Neuronal stem cell (in vitro differentiated cells): ENCODE data around the gene LITAF.

Source experiments
- DNase-seq: peaks from one replicate; pipeline ENCODE4 v3.0.0-alpha.2; 2013; ENCODE audit warnings: low spot score
- H2AFZ ChIP-seq: one replicate; pipeline ENCODE4 v1.6.1; 2013; ENCODE audit warnings: mild to moderate bottlenecking, low read length, inconsistent platforms
- H2AK5ac ChIP-seq: 2 replicates; pipeline ENCODE4 v1.6.1; 2013; ENCODE audit warnings: low read depth, mild to moderate bottlenecking, inconsistent platforms, low read length, moderate library complexity, mixed read lengths
- H2BK120ac ChIP-seq: 2 replicates; pipeline ENCODE4 v1.6.1; 2013; ENCODE audit warnings: low read depth, mild to moderate bottlenecking, inconsistent platforms, low read length, moderate library complexity, mixed read lengths
- H2BK12ac ChIP-seq: one replicate; pipeline ENCODE4 v1.6.1; 2013; ENCODE audit warnings: low read length, inconsistent platforms
- H2BK15ac ChIP-seq: 2 replicates; pipeline ENCODE4 v1.6.1; 2013; ENCODE audit warnings: mild to moderate bottlenecking, low read length, inconsistent platforms, mixed read lengths
- H2BK5ac ChIP-seq: one replicate; pipeline ENCODE4 v1.6.1; 2013; ENCODE audit warnings: inconsistent platforms, mild to moderate bottlenecking, low read length, moderate library complexity
- H3K14ac ChIP-seq: one replicate; pipeline ENCODE4 v1.6.1; 2013; ENCODE audit warnings: low read length, inconsistent platforms
- H3K18ac ChIP-seq: 2 replicates; pipeline ENCODE4 v1.6.1; 2013; ENCODE audit warnings: low read length, inconsistent platforms
- H3K23ac ChIP-seq: 2 replicates; pipeline ENCODE4 v1.6.1; 2013; ENCODE audit warnings: low read depth, mild to moderate bottlenecking, mixed read lengths, low read length, inconsistent platforms; ENCODE audit not compliant: poor library complexity
- H3K27ac ChIP-seq: replicated peaks from 3 replicates; pipeline ENCODE4 v1.5.1; 2013; ENCODE audit warnings: low read length, inconsistent platforms
- H3K27me3 ChIP-seq, 3 experiments: 2 replicates each; pipeline ENCODE4 v1.6.1; 2013; ENCODE audit warnings: low read length in 3 of 3, mild to moderate bottlenecking in 2 of 3, inconsistent platforms in 1 of 3, low read depth in 1 of 3, mixed read lengths in 1 of 3, moderate library complexity in 1 of 3; ENCODE audit not compliant: control insufficient read depth in 3 of 3, insufficient read depth in 3 of 3
- H3K36me3 ChIP-seq, 2 donors: replicated peaks in 1 of 2; 2 replicates each; pipeline ENCODE4 v1.6.1; 2013; ENCODE audit warnings: low read length in 2 of 2; ENCODE audit not compliant: control insufficient read depth in 2 of 2, insufficient read depth in 2 of 2
- H3K4ac ChIP-seq: 2 replicates; pipeline ENCODE4 v1.6.1; 2013; ENCODE audit warnings: inconsistent platforms, mild to moderate bottlenecking, low read length, moderate library complexity
- H3K4me1 ChIP-seq, 2 donors: 1 replicate in 1 of 2; 2 replicates in 1 of 2; pipeline ENCODE4 v1.6.1; 2013; ENCODE audit warnings: low read length in 2 of 2, low read depth in 1 of 2; ENCODE audit not compliant: control insufficient read depth in 2 of 2, insufficient read depth in 1 of 2
- H3K4me2 ChIP-seq: one replicate; pipeline ENCODE4 v1.6.1; 2013; ENCODE audit warnings: mild to moderate bottlenecking, low read length, inconsistent platforms; ENCODE audit not compliant: insufficient read depth, poor library complexity, severe bottlenecking
- H3K4me3 ChIP-seq, 2 donors: 2 replicates each; pipeline ENCODE4 v1.5.1; 2013; ENCODE audit warnings: low read length in 2 of 2, mild to moderate bottlenecking in 2 of 2, inconsistent platforms in 1 of 2, moderate library complexity in 1 of 2
- H3K79me1 ChIP-seq: one replicate; pipeline ENCODE4 v1.6.1; 2013; ENCODE audit warnings: low read depth, mild to moderate bottlenecking, inconsistent platforms, low read length, moderate library complexity
- H3K9ac ChIP-seq: one replicate; pipeline ENCODE4 v1.6.1; 2013; ENCODE audit warnings: mild to moderate bottlenecking, low read depth, low read length, inconsistent platforms; ENCODE audit not compliant: poor library complexity
- H3K9me3 ChIP-seq, 2 donors: replicated peaks in 1 of 2; 2 replicates each; pipeline versions ENCODE3 to v1.6.1; 2013; ENCODE audit warnings: low read length in 2 of 2, mild to moderate bottlenecking in 2 of 2, inconsistent platforms in 1 of 2, low read depth in 1 of 2, mixed read lengths in 1 of 2, moderate library complexity in 1 of 2; ENCODE audit not compliant: control insufficient read depth in 2 of 2, insufficient read depth in 1 of 2
- H4K8ac ChIP-seq: one replicate; pipeline ENCODE4 v1.6.1; 2013; ENCODE audit warnings: low read depth, mild to moderate bottlenecking, inconsistent platforms, low read length, moderate library complexity
- H4K91ac ChIP-seq: one replicate; pipeline ENCODE4 v1.6.1; 2013; ENCODE audit warnings: low read length, low read depth, mild to moderate bottlenecking, inconsistent platforms; ENCODE audit not compliant: poor library complexity
- WGBS, 2 donors: extraction: QIAGEN DNeasy Blood & Tissue Kit; methylation state at CpG; one replicate each; pipeline ENCODE4 v1.1.7; 2013; ENCODE audit warnings: missing lambda C conversion rate in 2 of 2, mixed read lengths in 1 of 2; ENCODE audit not compliant: insufficient read length in 2 of 2, insufficient replicate concordance in 1 of 2; ENCODE audit errors: extremely low coverage in 2 of 2; 5-methylcytosine and 5-hydroxymethylcytosine counted together

LITAF gene

DNA sequence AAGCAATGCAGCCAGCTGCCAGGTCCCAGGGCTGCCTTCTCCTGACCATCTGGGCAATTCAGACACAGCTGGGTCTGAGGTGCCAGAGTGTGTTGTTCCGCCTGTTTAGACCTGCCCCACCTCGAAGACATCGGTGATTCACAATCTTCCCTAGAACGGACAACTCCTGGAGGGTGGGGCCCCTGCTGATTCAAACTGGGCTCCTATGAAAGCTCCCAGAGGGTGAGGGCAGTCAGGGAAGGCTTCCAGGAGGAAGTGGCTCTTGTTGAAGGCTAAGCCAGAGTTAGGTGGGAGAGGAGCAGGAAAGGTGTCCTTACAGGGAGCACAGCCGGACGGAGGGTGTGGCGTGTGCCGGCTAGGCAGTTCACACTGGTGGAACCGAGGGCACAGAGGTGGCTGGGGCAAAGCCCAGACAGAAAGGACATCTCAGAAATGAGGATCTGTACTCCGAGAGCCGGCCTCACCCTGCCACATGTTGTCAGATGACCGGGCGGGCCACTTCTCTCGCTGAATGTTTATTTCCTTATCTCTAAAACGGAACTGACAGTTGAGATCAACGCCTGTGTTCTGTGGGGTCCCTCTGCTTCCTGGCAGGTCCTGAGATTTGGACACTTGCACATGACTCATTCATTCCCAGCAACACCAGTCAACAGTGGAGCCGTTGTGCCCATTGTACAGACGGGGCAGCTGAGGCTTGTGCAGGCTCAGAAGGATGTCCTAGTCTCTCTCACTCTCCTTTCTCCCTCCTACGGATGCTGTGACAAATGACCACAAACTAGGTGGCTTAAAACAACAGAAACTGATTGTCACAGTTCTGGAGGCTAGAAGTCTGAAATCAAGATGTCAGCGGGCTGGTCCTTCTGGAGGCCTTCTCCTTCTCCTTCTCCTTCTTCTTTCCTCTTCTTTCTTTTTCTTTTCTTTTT, 26.9 kb upstream of the LITAF start:
- DNase-seq = no peak
- Histone ChIP-seq H3K9me3 (no peaks in the 10 kb centered on the region), H2BK12ac (no peak overlapping the region), H3K18ac (peak overlapping the region; percentile 35), H2BK5ac (no peak overlapping the region), H3K27ac (no peak overlapping the region), H2BK15ac (peak overlapping the region; percentile 78), H3K14ac (peak overlapping the region; percentile 56), H4K91ac (peak overlapping the region; percentile 79), H3K9ac (no peak overlapping the region), H3K4me3 (no peak overlapping the region), H2AFZ (no peak overlapping the region), H4K8ac (no peak overlapping the region), H3K4ac (peak overlapping the region; percentile 10), H3K27me3 (peaks cover 0 to 30% (median 0%) of the 10 kb centered on the region in 3 experiments), H3K23ac (peak overlapping the region; percentile 10), H3K4me1 (peaks cover 7 to 20% of the 10 kb centered on the region in 2 donors), H3K4me2 (no peak overlapping the region), H2BK120ac (peak overlapping the region; percentile 16), H2AK5ac (peak overlapping the region; percentile 99), H3K79me1 (no peaks in the 10 kb centered on the region), H3K36me3 (no peaks in the 10 kb centered on the region)
- no CpG with 5 or more reads among the region's 20 CpGs for WGBS, 2 donors

GRCh38 chr16:11612665-11613025, 25.9 kb upstream of the LITAF start:
- no peaks in the 10 kb centered on the region for H3K79me1 ChIP-seq
- H2AK5ac ChIP-seq = peak overlapping the region; percentile 74
- no peak overlapping the region for H2BK5ac ChIP-seq
- no peak overlapping the region for H4K91ac ChIP-seq
- H3K4me1 ChIP-seq = peaks cover 7 to 20% of the 10 kb centered on the region in 2 donors
- no peak overlapping the region for H3K9ac ChIP-seq
- WGBS, 2 donors = no CpG with 5 or more reads among the region's 5 CpGs
- no peak overlapping the region for H2BK12ac ChIP-seq
- H3K9me3 ChIP-seq = no peaks in the 10 kb centered on the region
- no peaks in the 10 kb centered on the region for H3K36me3 ChIP-seq
- H3K14ac ChIP-seq = peak overlapping the region; percentile 17
- H3K4ac ChIP-seq = no peak overlapping the region
- no peak for DNase-seq
- H2BK120ac ChIP-seq = no peak overlapping the region
- H3K4me2 ChIP-seq = no peak overlapping the region
- H3K4me3 ChIP-seq = no peak overlapping the region
- no peak overlapping the region for H3K23ac ChIP-seq
- peak overlapping the region; percentile 99 for H2BK15ac ChIP-seq
- H3K27ac ChIP-seq = no peak overlapping the region
- no peak overlapping the region for H2AFZ ChIP-seq
- H4K8ac ChIP-seq = no peak overlapping the region
- H3K27me3 ChIP-seq = peaks cover 0 to 33% (median 0%) of the 10 kb centered on the region in 3 experiments
- peak overlapping the region; percentile 65 for H3K18ac ChIP-seq

GRCh38 chr16:11611871-11612664, 25.3 kb upstream of the LITAF start:
- no peak overlapping the region for H2AFZ ChIP-seq
- H3K4me3 ChIP-seq = no peak overlapping the region
- no peak overlapping the region for H2BK5ac ChIP-seq
- H4K8ac ChIP-seq = no peak overlapping the region
- peak overlapping the region; percentile 65 for H3K18ac ChIP-seq
- no peak overlapping the region for H2BK12ac ChIP-seq
- H3K23ac ChIP-seq = no peak overlapping the region
- no peak overlapping the region for H4K91ac ChIP-seq
- no peak overlapping the region for H3K4me2 ChIP-seq
- WGBS, 2 donors = no CpG with 5 or more reads among the region's 23 CpGs
- no peak overlapping the region for H3K27ac ChIP-seq
- H3K4ac ChIP-seq = peak overlapping the region; percentile 78
- H3K79me1 ChIP-seq = no peaks in the 10 kb centered on the region
- DNase-seq = no peak
- H2BK120ac ChIP-seq = no peak overlapping the region
- H2BK15ac ChIP-seq = peak overlapping the region; percentile 99
- H3K27me3 ChIP-seq = peaks cover 0 to 35% (median 0%) of the 10 kb centered on the region in 3 experiments
- no peaks in the 10 kb centered on the region for H3K36me3 ChIP-seq
- H3K9ac ChIP-seq = no peak overlapping the region
- peak overlapping the region; percentile 74 for H2AK5ac ChIP-seq
- no peak overlapping the region for H3K14ac ChIP-seq
- no peaks in the 10 kb centered on the region for H3K9me3 ChIP-seq
- H3K4me1 ChIP-seq = peaks cover 7 to 20% of the 10 kb centered on the region in 2 donors

- Histone ChIP-seq H3K23ac (no peak overlapping the region), H3K36me3 (no peaks in the 10 kb centered on the region), H2BK12ac (peak overlapping the region; percentile 8), H2BK120ac (no peak overlapping the region), H3K4me1 (peaks cover 7 to 17% of the 10 kb centered on the region in 2 donors), H3K4me2 (no peak overlapping the region), H2BK5ac (no peak overlapping the region), H3K4ac (no peak overlapping the region), H4K91ac (peak overlapping the region; percentile 45), H3K27ac (no peak overlapping the region), H3K27me3 (peaks cover 0 to 39% (median 0%) of the 10 kb centered on the region in 3 experiments), H2BK15ac (no peak overlapping the region), H3K9ac (no peak overlapping the region), H3K9me3 (no peaks in the 10 kb centered on the region), H2AFZ (no peak overlapping the region), H3K18ac (peak overlapping the region; percentile 23), H2AK5ac (no peak overlapping the region), H4K8ac (no peak overlapping the region), H3K79me1 (no peaks in the 10 kb centered on the region), H3K4me3 (no peak overlapping the region), H3K14ac (no peak overlapping the region)
- DNase-seq = no peak
- WGBS, 2 donors = no CpG with 5 or more reads among the region's 6 CpGs
Observed at GRCh38 chr16:11610580-11610979, 23.9 kb upstream of the LITAF start.
